SJCRH30 (cell line): ENCODE data around the gene KCNG1. TPM values are rescaled to one million over a fixed set of nuclear protein-coding genes. Genes with fewer than 3 reads are reported as not detected.
"Not testable (repeated sequence)": the region's sequence is repeated elsewhere in the genome, so short reads cannot be mapped to it uniquely, and the experiment has no call there.

Experiments used
- DNase-seq, 2 experiments: peaks; one replicate each; pipeline ENCODE4 v3.0.0-alpha.2; 2015 to 2020
- H3K27ac ChIP-seq: fragments of 250-450 bp; sonication (Bioruptor Pico); 2 replicates; pipeline ENCODE4 v1.5.1; 2020; ENCODE audit warnings: mild to moderate bottlenecking, moderate library complexity
- H3K27me3 ChIP-seq: fragments of 250-450 bp; sonication (Bioruptor Pico); 2 replicates; pipeline ENCODE4 v1.5.1; 2020; ENCODE audit warnings: mild to moderate bottlenecking, moderate library complexity
- H3K36me3 ChIP-seq: fragments of 250-450 bp; sonication (Bioruptor Pico); 2 replicates; pipeline ENCODE4 v1.5.1; 2020; ENCODE audit warnings: mild to moderate bottlenecking, moderate library complexity
- H3K4me1 ChIP-seq: fragments of 250-450 bp; sonication (Bioruptor Pico); 2 replicates; pipeline ENCODE4 v1.5.1; 2020; ENCODE audit warnings: mild to moderate bottlenecking, moderate library complexity
- H3K4me3 ChIP-seq: fragments of 250-450 bp; sonication (Bioruptor Pico); 2 replicates; pipeline ENCODE4 v1.5.1; 2020; ENCODE audit warnings: mild to moderate bottlenecking, moderate library complexity
- H3K9me3 ChIP-seq: fragments of 250-450 bp; sonication (Bioruptor Pico); replicated peaks from 2 replicates; pipeline ENCODE4 v1.5.1; 2020; ENCODE audit warnings: mild to moderate bottlenecking, moderate library complexity
- total RNA-seq: library from RNA; depleted of rRNA; stranded (reverse); fragments of >200 nt; shearing (Covaris generic); gene quantifications from 2 replicates; pipeline ENCODE4 v1.2.3, GENCODE V29; 2014

Gene KCNG1
- total RNA-seq, 1 experiment from 2014 or later = 9.3 TPM

DNA sequence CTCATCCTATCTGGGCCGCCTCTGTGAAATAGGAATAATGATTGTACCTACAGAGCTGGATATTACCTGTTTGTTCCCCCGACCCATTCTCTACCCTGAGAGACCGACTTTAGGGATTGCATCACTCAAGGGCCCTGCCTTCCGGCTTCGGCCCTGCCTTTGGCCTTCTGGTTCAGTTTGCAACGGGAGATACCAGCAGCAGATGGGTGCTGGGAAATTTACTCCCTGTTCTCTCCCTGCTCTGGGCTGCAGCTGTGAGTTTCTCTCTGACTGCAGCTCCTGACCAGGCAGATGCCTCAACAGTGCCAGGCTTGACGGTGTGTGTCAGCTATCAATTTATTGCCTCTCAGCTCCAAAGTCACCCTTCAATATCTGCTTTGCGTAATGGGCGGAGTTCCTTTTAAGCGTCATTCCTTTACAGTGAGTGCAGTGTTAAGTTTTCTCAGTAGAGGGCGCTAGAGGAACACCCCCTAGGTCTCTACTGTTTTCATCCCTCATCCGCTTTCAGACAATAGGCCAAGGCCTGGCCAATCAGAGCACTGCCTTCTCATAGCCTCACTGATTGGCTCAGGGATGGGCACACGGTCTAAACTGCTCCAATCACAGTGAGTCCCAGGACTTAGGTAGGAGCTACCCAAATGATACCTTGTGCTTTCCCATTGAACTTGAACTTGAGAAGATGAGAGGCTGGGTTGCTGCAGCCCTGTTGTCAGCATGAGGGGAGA, 30.0 kb downstream of the KCNG1 start:
- Histone ChIP-seq H3K36me3 (no peaks in the 10 kb centered on the region), H3K4me1 (no peaks in the 10 kb centered on the region), H3K27me3 (peaks cover 10% of the 10 kb centered on the region; the same call in 1 of the 2 replicates), H3K9me3 (no peaks in the 10 kb centered on the region), H3K4me3 (no peak overlapping the region), H3K27ac (no peak overlapping the region)
- DNase-seq = peak; percentile 83 to 92

DNA sequence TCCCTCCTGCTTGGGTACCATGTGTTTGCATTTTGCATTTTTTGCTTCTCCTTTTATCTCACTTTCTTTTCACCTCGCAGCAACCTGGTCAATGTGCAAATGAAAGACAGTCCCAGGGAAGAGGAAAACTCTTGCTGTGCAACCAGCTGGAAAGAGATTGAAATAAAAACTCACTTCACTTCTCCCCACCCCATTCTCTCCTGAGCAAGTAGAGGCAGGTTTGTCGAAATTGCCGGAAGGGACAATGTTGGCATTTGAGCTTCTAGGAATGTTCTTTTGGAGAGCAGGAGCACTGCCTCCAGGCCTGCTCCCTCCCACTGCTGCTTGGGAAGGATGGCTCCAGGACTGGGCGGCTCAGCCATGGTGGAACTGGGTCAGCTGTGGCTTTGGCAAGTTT, 30.6 kb downstream of the KCNG1 start:
- no peak overlapping the region for H3K4me3 ChIP-seq
- H3K27ac ChIP-seq = no peak overlapping the region
- H3K4me1 ChIP-seq = no peaks in the 10 kb centered on the region
- H3K9me3 ChIP-seq = no peaks in the 10 kb centered on the region
- no peak for DNase-seq
- H3K27me3 ChIP-seq = peaks cover 10% of the 10 kb centered on the region; the same call in 1 of the 2 replicates
- no peaks in the 10 kb centered on the region for H3K36me3 ChIP-seq

DNA sequence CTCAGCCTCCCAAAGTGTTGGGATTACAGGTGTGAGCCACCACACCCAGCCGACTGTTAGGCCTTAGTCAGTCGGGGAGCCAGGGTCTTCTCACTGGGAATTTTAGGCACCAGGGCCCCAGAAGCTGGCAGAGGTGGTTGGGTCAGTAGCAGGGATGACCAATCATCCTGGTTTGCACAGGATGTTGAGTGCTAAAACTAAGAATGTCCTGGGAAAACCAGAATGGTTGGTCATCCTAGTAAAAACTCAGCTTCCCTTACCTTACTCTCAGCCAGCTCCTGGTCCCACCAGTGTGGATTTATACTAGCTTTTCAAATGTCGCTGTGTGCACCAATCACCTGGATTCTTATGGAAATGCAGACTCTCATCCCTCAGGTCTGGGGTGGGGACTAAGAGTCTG, 31.8 kb downstream of the KCNG1 start:
- H3K27me3 ChIP-seq = peaks cover 10% of the 10 kb centered on the region; the same call in 1 of the 2 replicates
- no peak overlapping the region for H3K4me3 ChIP-seq
- no peaks in the 10 kb centered on the region for H3K9me3 ChIP-seq
- no peaks in the 10 kb centered on the region for H3K36me3 ChIP-seq
- no peaks in the 10 kb centered on the region for H3K4me1 ChIP-seq
- DNase-seq = no peak
- H3K27ac ChIP-seq = no peak overlapping the region

DNA sequence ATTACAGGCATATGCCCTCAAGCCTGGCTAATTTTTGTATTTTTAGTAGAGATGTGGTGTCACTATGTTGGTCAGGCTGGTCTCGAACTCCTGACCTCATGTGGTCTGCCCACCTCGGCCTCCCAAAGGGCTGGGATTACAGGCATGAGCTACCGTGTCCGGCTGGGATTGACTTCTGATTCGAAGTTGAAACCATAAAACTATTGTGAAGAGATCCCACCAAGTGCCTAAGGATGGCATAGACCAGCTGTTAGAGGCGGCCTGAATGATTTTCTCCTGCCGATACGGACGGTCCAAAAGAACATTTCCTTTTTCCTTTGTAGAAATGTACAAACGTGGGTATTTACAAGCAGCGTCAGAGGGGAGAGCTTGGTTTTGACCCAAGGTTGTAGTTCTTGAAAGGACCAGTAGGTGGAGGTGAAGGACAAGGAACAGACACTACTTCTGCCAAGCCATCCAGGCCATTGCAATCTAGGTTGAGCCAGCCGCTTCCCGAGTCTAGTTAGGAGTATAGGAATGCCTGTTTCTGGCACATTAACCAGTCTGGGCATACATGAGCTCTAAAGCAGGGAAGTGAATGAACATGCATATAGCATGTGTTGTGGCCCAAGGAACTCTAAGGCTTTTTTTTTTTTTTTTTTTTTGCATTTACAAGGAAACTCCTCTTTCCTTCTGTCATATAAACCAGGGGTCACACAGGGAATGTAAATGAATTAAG, 35.3 kb downstream of the KCNG1 start:
- H3K4me1 ChIP-seq = peaks cover 7% of the 10 kb centered on the region
- no peaks in the 10 kb centered on the region for H3K36me3 ChIP-seq
- DNase-seq = peak; percentile 89 to 98
- no peak overlapping the region for H3K27ac ChIP-seq
- peaks cover 10% of the 10 kb centered on the region; the same call in 1 of the 2 replicates for H3K27me3 ChIP-seq
- no peak overlapping the region for H3K4me3 ChIP-seq
- no peaks in the 10 kb centered on the region for H3K9me3 ChIP-seq

- Histone ChIP-seq H3K27me3 (no peaks in the 10 kb centered on the region), H3K36me3 (no peaks in the 10 kb centered on the region), H3K9me3 (no peaks in the 10 kb centered on the region), H3K27ac (no peak overlapping the region), H3K4me3 (no peak overlapping the region), H3K4me1 (peaks cover 39% of the 10 kb centered on the region)
- DNase-seq = peak in 1 of 2 experiments; percentile 27
These were observed 39.6 kb downstream of the KCNG1 start for GRCh38 chr20:50983321-50983720.

DNA sequence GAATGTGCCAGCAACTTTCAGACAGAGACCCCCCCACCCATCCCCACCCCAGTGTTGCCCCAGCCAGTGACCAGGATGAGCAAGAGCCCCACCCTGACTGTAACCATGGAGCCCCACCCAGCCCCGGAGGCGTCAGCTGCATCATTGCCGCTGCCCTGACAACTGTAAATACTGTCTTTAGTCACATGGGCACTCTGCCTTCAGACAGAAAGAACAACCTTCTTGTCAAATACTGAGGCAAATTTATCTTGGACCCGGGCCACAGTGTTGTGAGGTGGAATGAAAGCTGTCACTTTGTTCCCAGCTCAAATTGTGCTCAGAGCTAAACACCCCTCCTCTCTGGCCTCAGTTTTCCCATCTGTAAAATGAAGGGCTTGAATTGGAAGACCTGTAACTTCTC, 40.5 kb downstream of the KCNG1 start:
- peak; percentile 54 to 59 for DNase-seq
- no peak overlapping the region for H3K4me3 ChIP-seq
- H3K36me3 ChIP-seq = no peaks in the 10 kb centered on the region
- no peaks in the 10 kb centered on the region for H3K9me3 ChIP-seq
- no peak overlapping the region for H3K27ac ChIP-seq
- H3K4me1 ChIP-seq = peaks cover 39% of the 10 kb centered on the region
- H3K27me3 ChIP-seq = no peaks in the 10 kb centered on the region

DNA sequence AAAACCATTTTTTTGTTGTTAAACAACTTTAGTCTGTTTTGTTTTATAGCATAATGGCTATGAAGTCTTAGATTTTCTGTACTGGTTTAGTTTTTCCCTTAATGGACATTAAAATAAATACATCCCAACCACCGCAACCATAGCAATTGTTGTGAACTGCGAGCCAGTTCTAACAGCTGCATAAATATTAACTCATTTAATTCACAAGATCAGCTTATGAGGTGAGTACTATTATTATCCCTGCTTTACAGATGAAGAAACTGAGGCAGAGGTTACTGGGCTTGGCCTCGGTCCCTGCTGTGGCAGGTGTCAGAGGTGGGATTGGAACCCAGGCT, 41.2 kb downstream of the KCNG1 start:
- Histone ChIP-seq H3K36me3 (no peaks in the 10 kb centered on the region), H3K27ac (no peak overlapping the region), H3K4me3 (no peak overlapping the region), H3K27me3 (no peaks in the 10 kb centered on the region), H3K4me1 (peaks cover 39% of the 10 kb centered on the region), H3K9me3 (no peaks in the 10 kb centered on the region)
- no peak for DNase-seq

DNA sequence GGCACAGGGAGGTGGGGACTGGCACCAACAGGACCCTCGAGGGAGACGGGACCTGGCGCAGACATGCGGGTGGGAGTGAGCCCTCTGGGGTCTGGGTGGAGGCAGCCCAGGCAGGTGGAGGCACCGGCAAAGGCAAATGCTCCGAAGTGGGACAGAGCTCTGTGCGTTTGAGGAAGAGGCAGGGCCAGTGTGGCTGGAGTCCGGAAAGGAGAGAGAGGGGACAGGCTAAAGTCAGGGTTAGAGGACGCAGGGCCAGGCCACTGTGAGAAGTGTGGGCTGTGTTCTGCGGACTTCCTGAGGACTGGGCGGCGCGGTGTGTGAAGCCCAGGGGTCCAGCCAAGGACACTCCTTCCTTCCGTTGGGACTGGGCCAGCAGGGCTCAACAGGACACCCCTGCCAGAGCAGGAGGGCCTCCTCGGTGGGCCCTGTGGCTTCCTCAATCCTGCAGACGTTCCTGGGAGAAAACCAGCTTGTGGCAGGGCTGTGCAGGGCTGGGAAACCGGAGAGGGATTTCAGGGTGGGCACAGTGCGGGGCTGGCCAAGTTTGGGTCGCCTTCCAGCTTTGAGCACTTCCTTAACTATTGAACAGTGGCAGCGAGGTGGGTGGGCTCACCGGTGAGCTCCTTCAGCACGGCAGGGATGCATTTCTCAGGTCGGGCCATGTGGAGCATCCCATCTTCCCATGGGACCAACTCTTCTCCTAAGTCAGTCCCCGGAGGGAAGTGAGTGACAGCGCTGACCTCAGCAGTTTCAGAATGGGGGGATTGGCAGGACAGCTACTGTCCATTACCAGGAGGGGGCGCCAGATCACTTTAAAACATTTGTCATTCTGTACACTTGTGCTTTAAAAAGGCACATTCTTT, 41.8 kb downstream of the KCNG1 start:
- Histone ChIP-seq H3K36me3 (no peaks in the 10 kb centered on the region), H3K27me3 (no peaks in the 10 kb centered on the region), H3K27ac (peak overlapping the region; percentile 55), H3K9me3 (no peaks in the 10 kb centered on the region), H3K4me1 (peaks cover 39% of the 10 kb centered on the region), H3K4me3 (peak overlapping the region; percentile 17)
- peak; percentile 82 to 91 for DNase-seq

- Histone ChIP-seq H3K27ac (peak overlapping the region; percentile 55), H3K36me3 (no peaks in the 10 kb centered on the region), H3K4me1 (peaks cover 39% of the 10 kb centered on the region), H3K9me3 (no peaks in the 10 kb centered on the region), H3K27me3 (no peaks in the 10 kb centered on the region), H3K4me3 (no peak overlapping the region)
- DNase-seq = peak; percentile 80 to 81
These were observed 42.7 kb downstream of the KCNG1 start for GRCh38 chr20:50980071-50980681.

GRCh38 chr20:50978533-50978932, 44.4 kb downstream of the KCNG1 start:
- not testable (repeated sequence) for H3K4me3 ChIP-seq, H3K27ac ChIP-seq, H3K36me3 ChIP-seq, DNase-seq, H3K9me3 ChIP-seq, H3K27me3 ChIP-seq
- peaks cover 39% of the 10 kb centered on the region for H3K4me1 ChIP-seq

GRCh38 chr20:50977066-50978021, 45.6 kb downstream of the KCNG1 start:
- Histone ChIP-seq H3K9me3 (peaks cover 5% of the 10 kb centered on the region; the same call in 1 of the 2 replicates), H3K27ac (no peak overlapping the region), H3K36me3 (no peaks in the 10 kb centered on the region), H3K27me3 (no peaks in the 10 kb centered on the region), H3K4me3 (peak overlapping the region; percentile 16; the same call in 1 of the 2 replicates), H3K4me1 (peaks cover 29% of the 10 kb centered on the region)
- DNase-seq = peak in 1 of 2 experiments; percentile 49

DNA sequence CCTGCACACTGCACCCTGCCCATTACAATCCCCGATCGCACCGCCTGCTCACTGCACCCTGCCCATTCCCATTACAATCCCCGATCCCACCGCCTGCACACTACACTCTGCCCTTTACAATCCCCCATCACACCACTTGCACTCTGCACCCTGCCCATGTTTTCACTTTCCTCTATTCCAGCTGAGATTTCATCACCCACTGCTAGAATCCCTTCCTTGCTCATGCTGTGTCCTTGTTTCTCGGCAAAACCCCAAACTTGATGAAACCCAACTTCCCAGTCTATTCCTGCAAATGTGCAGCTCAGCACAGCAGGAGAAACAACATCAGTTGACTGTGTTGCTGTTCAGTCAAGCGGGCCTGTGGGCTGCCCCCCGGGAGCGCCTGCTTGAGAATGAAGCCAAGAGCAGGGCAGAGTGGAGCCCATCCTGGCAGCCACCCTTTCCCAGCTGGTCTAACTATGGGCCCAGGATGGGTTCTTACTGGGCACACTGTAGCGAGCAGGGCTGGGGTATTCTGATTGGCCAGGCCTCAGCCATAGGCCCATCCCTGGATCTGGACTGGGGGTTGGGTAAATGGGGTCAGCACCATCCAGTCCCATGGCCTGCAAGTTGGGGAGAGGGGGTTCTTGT, 47.1 kb downstream of the KCNG1 start:
- no peaks in the 10 kb centered on the region for H3K27me3 ChIP-seq
- no peak for DNase-seq
- H3K27ac ChIP-seq = no peak overlapping the region
- no peak overlapping the region for H3K4me3 ChIP-seq
- H3K9me3 ChIP-seq = peaks cover 5% of the 10 kb centered on the region; the same call in 1 of the 2 replicates
- peaks cover 16% of the 10 kb centered on the region for H3K4me1 ChIP-seq
- no peaks in the 10 kb centered on the region for H3K36me3 ChIP-seq

DNA sequence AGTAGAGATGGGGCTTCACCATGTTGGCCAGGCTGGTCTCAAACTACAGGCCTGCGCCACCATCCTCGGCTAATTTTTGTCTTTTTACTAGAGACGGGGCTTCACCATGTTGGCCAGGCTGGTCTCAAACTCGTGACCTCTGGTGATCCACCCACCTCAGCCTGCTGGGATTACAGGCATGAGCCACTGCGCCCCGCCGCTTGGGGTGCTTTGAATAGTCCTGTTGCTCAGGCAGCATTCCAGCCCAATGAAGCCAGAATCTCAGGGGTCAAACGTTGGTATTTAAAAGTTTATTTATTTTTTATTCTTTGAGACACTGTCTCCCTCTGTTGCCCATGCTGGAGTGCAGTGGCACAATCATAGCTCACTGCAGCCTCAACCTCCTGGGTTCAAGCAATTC, 53.0 kb downstream of the KCNG1 start:
- no peak for DNase-seq
- no peak overlapping the region for H3K4me3 ChIP-seq

More for the DNA sequence above, 53.0 kb downstream of the KCNG1 start:
- Histone ChIP-seq H3K27ac (peak overlapping the region; percentile 76), H3K9me3 (peaks cover 5% of the 10 kb centered on the region; the same call in 1 of the 2 replicates), H3K36me3 (no peaks in the 10 kb centered on the region), H3K27me3 (no peaks in the 10 kb centered on the region), H3K4me1 (peaks cover 34% of the 10 kb centered on the region)
